ENCODE data around the gene PIP5K1A. TPM values are rescaled to one million over a fixed set of nuclear protein-coding genes. Genes with fewer than 3 reads are reported as not detected.

Gene PIP5K1A
- total and polyA plus RNA-seq, 7 donors = 10.8 to 46.8 (median 31.7) TPM

GRCh38 chr1:151165738-151166504 lies 32.4 kb upstream of the PIP5K1A start, which contains the start of the genes LYSMD1 and SCNM1:
TSS of gene LYSMD1 (minus strand) at chr1:151165902. CDS start at chr1:151165258, 644 bp downstream.
TSS of gene SCNM1 (plus strand) at chr1:151166144. CDS start at chr1:151166153, 9 bp downstream.
- Histone ChIP-seq H3K27ac (peak within 1 kb of the TSS; percentile 92), H3K36me3 (ENCODE audit: insufficient read depth in 1 of 2, low read depth in 1 of 2) (peaks cover 5 to 41% of the 10 kb centered on the region in 2 donors), H3K27me3 (ENCODE audit: insufficient read depth in 3 of 3, low read length in 2 of 3) (no peaks in the 10 kb centered on the region), H3K4me1 (peaks cover 48% of the 10 kb centered on the region), H3K9me3 (no peaks in the 10 kb centered on the region), H3K4me3 (peak within 1 kb of the TSS; percentile 80)
- WGBS, 3 donors = 0 to 1% (median 0%) methylated on average over 38 of the region's 38 CpGs
- ATAC-seq = peak; percentile 84 to 89 (median 85)
- DNase-seq = peak; percentile 97 to 98
- no peak for TF ChIP-seq CTCF (IDR thresholded peaks at IDR 0.05)
- intact Hi-C loops (cut with DNase I) = no loop called here

GRCh38 chr1:151166505-151166956 lies 31.8 kb upstream of the PIP5K1A start:
- Histone ChIP-seq H3K9me3 (no peaks in the 10 kb centered on the region), H3K4me1 (peaks cover 54% of the 10 kb centered on the region), H3K36me3 (ENCODE audit: insufficient read depth in 1 of 2, low read depth in 1 of 2) (peaks cover 3 to 44% of the 10 kb centered on the region in 2 donors), H3K4me3 (peak overlapping the region; percentile 80), H3K27me3 (ENCODE audit: insufficient read depth in 3 of 3, low read length in 2 of 3) (no peaks in the 10 kb centered on the region), H3K27ac (peak overlapping the region; percentile 92)
- intact Hi-C loops (cut with DNase I) = no loop called here
- ATAC-seq = peak in 3 of 4 donors; percentile 0 to 8 (median 7)
- WGBS, 3 donors = 0 to 3% (median 2%) methylated on average over 15 of the region's 15 CpGs
- no peak for TF ChIP-seq CTCF (IDR thresholded peaks at IDR 0.05)
- DNase-seq = no peak

- peaks cover 2 to 44% of the 10 kb centered on the region in 2 donors for H3K36me3 ChIP-seq (ENCODE audit: insufficient read depth in 1 of 2, low read depth in 1 of 2)
- no peaks in the 10 kb centered on the region for H3K9me3 ChIP-seq
- no peak for DNase-seq
- no peaks in the 10 kb centered on the region for H3K27me3 ChIP-seq (ENCODE audit: insufficient read depth in 3 of 3, low read length in 2 of 3)
- no peak for ATAC-seq
- intact Hi-C loops (cut with DNase I) = no loop called here
- peak overlapping the region; percentile 80 for H3K4me3 ChIP-seq
- no peak for TF ChIP-seq CTCF (IDR thresholded peaks at IDR 0.05)
- 73 to 84% (median 73%) methylated on average over 6 of the region's 6 CpGs for WGBS, 3 donors
- H3K27ac ChIP-seq = peak overlapping the region; percentile 92
- H3K4me1 ChIP-seq = peaks cover 59% of the 10 kb centered on the region
These were observed 31.2 kb upstream of the PIP5K1A start for GRCh38 chr1:151167116-151167515.

GRCh38 chr1:151171190-151171589 lies 27.2 kb upstream of the PIP5K1A start:
- ATAC-seq (no peak), DNase-seq (no peak)
- no peak for TF ChIP-seq CTCF (IDR thresholded peaks at IDR 0.05)
- 35 to 77% (median 41%) methylated on average over 5 of the region's 5 CpGs for WGBS, 3 donors
- Histone ChIP-seq H3K36me3 (ENCODE audit: insufficient read depth in 1 of 2, low read depth in 1 of 2) (peaks cover 2 to 63% of the 10 kb centered on the region in 2 donors), H3K9me3 (no peaks in the 10 kb centered on the region), H3K4me1 (peaks cover 49% of the 10 kb centered on the region), H3K27ac (peak overlapping the region; percentile 92), H3K27me3 (ENCODE audit: insufficient read depth in 3 of 3, low read length in 2 of 3) (no peaks in the 10 kb centered on the region), H3K4me3 (peak overlapping the region; percentile 79)
- intact Hi-C loops (cut with DNase I) = no loop called here
